Glomerular endothelial cell (primary cell): ENCODE data around the gene LMNTD2. TPM values are rescaled to one million over a fixed set of nuclear protein-coding genes. Genes with fewer than 3 reads are reported as not detected.
A peak's percentile ranks its signal among the peaks of the same experiment; 100 is the strongest.
"Not testable (repeated sequence)": the region's sequence is repeated elsewhere in the genome, so short reads cannot be mapped to it uniquely, and the experiment has no call there.

Experiments
- DNase-seq: peaks from one replicate; pipeline ENCODE4 v3.0.0-alpha.2; 2011; ENCODE audit warnings: low read depth, low spot score; ENCODE audit errors: extremely low read depth
- total RNA-seq: library from RNA; depleted of rRNA; stranded (reverse); fragments of >200 nt; gene quantifications from 2 replicates; pipeline ENCODE4 v1.2.3, GENCODE V29; 2015

The LMNTD2 gene
- total RNA-seq, 1 donor from 2014 or later, result 3.3 TPM

DNA sequence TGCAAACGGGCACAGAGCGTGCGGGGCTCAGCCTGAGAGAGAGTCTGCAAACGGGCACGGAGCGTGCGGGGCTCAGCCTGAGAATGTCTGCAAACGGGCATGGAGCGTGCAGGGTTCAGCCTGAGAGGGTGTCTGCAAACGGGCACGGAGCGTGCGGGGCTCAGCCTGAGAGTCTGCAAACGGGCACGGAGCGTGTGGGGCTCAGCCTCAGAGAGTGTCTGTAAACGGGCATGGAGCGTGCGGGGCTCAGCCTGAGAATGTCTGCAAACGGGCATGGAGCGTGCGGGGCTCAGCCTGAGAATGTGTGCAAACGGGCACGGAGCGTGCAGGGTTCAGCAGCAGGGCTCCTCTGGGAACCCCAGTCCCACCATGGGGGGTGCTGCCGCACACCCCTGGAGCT is 29.3 kb upstream of the LMNTD2 start:
- DNase-seq, result no peak

DNA sequence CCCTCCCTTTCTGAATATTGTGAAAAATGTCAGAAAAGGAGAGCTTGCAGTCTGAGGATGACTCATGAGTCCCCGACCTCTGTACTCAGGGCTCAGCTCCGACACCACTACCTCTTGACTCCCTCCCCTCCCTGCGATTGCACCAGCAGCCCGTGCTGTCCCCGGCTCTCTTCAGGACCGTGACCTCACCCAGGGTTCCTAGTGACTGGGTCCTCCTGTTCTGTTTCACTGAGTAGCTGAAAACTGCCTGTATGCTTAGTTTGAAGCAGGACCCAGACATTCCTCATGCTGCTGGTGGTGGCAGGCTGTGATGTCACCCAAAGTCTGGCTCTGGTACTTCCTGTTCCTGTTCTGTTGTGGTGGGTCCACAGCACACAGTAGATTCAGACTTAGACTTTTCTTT is 27.4 kb upstream of the LMNTD2 start:
- DNase-seq, result no peak

DNA sequence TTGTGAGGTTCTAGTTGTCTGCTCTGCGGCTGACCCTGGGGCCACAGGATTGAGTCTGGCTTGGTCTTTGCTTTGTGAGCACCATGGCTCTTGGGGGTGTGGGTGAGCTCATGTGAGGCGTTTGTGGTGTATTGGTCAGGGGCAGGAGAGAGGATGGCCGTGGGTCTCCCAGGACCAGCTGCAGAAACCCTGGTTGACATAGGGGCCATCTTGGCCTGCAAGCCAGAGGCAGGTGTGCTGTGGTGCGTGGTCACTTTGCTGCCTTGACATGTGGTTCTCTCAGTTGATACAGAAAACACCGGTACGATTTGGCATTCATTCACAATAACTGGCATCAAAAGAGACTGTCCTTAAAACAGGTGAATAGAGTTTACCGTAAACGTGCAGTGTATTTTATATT is 27.0 kb upstream of the LMNTD2 start:
- DNase-seq, result no peak

DNA sequence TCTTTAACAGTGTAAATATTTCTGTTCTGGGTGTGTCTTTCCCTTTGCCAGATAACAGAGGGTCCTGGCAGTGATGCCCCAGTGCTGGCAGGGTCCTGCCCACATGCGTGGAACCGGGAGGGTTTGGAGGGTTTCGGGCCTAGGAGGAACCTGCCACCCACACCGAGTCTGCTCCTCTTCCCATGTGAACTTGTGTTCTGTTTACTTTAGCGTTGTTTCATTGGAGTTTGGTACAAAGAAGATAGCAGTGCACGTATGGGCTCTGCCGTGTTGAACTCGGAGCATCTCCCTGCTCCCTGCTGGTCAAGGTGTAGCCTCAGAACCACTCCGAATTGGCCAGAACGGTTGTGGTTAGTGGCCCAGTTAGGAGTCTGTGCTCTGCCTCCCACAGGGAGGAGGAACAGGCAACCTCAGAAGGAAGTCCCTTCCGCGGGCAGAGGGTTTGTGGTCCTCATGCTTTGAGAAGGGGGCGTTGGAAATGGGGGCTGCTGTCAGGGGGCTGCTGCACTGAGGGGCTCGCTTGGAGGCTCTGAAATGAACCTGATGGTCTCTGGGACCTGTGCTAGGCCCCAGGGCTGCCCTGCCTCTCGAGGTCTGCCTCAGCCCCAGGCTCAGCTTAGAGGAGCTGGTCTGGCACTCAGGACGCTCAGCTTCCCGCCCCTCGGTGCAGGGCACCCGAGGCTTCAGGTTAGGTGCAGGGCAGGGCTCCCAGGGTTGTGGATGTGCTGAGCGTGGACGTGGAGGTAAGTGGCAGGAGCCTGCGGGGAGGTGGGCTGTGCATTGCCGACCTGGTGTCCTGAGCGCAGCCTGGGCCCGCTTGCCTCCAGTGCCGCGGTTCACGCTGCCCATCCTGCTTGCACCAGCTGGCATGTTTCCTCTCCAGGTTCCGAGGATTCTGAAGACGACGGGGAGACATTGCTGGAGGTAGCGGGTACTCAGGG is 26.1 kb upstream of the LMNTD2 start:
- no peak for DNase-seq

DNA sequence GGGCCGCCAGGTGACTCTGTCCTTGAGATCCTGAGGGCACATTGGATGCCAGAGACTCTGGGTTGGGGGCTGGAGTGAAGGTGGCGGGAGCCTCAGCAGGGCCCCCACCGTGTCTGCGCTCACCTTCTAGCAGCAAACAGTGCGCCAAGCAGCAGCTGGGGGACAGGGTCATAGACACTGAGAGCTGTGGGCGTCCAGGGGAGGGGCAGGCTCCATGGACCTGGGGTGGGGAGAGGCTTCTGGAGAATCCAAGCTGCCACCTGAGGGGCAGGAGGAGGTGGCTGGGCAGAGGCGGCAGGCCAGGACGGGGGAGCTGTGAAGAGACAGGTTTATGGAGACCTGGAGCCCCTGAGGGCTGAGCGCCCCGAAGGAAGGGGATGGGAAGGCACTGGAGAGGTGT is 23.7 kb upstream of the LMNTD2 start:
- DNase-seq, result no peak

DNA sequence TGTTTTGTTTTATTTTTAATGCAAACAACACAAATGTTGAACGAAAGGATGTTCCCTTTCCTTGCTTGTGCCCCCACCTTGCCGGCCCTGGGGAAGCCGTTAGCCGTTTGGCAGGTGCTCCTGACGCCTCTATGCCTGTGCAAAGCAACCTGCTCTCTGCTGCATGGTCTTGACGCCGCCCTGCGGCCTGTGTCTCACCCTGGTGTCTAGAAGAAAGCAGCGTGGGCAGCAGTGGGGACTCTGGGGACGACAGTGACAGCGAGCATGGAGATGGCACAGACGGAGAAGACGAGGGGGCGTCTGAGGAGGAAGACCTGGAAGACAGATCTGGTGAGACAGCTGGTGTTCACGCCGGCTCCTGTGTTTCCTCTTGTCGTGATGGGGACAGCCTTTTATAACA is 21.2 kb upstream of the LMNTD2 start:
- no peak for DNase-seq

DNA sequence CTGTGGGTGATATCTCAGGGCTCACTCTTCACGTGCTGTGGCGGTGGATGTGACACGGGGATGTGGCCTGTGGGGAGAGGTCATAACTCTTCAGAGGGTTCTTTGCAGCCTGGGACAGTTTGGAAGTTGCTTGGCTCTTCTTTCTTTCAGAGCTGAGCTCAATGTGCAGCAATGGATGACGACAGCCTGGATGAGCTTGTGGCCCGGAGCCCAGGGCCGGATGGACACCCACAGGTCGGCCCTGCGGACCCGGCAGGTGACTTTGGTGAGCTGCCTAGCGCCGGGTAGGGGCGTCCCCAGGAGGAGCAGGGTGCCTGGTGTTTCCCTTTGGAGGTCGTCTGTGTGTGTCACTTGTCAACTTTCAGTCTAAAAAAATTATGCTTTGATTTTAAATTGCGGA is 20.8 kb upstream of the LMNTD2 start:
- DNase-seq, result no peak

DNA sequence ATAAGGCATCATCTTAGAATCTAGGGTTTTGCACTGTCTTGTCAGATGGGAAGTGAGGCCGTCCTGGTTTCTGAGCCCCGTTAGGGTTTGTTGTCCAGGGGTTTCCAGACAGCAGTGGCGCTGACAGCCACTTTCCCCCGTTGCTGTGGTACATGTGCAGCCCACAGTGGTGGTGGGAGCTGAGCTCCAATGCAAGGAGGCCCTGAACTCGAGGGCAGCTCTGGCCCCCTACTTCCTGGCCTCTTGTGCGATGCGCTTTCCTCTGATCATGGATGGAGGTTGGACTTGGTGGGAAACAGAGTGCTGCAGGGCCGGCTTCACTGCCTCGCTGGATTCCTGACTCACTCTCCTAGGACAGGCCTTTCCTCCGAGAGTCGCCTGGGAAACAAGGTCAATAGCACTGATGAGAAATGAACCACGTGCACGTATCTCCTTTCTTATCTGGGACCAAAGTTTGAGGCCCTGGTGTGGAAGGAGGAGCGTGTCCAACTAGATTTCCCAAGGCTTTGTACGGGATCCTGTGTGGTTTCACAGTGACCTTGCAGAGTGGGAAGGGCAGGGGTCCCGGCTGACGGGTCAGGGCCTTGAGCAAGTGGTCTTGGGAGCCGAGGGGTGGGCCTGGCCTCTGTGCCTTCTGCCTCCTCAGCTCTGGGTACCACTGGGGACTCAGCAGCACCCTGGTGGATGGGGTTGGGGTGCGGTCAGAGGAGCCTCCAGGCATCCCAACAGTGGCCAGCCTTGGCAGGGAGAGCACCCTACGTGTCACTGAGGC is 19.5 kb upstream of the LMNTD2 start:
- DNase-seq, result no peak

DNA sequence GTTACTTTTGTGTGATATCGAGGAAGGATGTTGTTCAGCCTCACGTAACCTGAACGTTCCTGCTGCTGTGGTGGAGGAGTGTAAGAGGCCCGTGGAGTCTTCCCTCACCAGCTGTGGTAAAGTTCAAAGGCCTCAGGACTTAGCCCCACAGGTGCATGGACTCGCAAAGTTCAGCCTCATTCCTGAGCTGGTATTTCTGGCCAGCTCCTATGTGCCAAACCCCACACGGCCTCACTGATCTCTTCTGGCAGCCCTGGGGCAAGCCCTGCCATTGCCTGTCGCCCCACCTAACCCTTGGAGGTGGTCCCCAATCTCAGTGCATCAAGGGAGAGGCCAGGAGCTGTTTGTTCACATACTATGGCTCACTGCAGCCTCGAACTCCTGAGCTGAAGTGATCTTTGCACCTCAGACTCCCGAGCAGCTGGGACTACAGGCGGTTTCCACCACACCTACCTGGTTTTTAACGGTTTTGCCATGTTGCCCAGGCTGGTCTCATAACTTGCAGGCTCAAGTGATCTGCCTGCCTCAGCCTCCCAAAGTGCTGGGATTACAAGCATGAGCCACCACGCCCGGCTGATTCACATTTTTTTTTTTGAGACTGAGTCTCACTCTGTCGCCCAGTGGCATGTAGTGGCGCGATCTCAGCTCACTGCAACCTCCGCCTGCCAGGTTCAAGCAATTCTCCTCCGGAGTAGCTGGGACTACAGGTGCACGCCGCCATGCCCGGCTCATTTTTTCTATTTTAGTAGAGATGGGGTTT is 17.9 kb upstream of the LMNTD2 start:
- DNase-seq, result no peak

DNA sequence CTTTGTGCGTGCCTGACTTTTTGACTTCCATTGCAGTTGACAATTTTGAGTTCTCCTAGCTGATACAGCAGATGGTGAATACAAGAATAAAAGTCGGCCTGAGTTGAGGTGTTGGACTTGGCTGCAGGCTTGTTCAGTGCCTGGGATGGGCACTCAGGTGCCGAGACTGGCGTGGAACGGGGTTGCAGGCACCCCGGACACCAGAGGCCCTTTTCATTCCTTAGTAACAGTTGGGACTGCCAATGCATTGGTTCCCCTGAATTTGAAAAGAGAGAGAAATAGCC is 17.0 kb upstream of the LMNTD2 start:
- no peak for DNase-seq

DNA sequence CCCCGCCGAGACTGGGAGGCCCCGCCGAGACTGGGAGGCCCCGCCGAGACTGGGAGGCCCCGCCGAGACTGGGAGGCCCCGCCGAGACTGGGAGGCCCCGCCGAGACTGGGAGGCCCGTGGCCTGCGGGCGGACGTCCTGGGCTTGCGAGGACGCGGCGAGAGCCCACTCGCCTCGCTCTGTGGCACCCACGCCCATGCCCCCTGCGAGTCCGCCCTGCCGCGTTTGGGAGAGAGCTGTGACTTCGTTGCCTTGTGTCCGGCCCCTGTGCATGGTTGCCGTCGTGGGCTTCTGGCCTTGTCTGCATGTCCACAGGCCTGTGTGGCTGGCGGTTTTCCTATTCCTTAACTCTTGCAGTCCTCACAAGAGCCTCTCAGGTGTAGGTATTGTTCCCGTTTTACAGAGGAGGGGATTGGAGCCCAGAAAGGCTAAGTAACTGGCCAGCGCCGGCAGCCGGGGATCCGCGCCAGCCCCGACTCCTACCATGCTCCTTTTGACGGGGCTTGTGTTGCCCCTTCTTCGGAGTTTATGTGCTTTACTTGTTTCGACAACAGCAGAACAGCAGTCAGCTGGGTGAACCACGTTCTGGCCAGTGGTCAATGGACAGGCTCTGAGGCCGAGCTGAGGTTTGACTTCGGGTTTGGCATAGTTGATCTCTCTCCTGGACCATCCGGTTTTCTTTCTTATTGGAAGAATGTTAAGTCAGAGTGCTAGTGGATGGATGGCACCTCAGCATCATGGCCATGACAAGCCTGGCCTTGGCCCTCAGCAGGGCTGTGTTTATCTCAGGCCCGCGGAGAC is 16.5 kb upstream of the LMNTD2 start:
- no peak for DNase-seq

DNA sequence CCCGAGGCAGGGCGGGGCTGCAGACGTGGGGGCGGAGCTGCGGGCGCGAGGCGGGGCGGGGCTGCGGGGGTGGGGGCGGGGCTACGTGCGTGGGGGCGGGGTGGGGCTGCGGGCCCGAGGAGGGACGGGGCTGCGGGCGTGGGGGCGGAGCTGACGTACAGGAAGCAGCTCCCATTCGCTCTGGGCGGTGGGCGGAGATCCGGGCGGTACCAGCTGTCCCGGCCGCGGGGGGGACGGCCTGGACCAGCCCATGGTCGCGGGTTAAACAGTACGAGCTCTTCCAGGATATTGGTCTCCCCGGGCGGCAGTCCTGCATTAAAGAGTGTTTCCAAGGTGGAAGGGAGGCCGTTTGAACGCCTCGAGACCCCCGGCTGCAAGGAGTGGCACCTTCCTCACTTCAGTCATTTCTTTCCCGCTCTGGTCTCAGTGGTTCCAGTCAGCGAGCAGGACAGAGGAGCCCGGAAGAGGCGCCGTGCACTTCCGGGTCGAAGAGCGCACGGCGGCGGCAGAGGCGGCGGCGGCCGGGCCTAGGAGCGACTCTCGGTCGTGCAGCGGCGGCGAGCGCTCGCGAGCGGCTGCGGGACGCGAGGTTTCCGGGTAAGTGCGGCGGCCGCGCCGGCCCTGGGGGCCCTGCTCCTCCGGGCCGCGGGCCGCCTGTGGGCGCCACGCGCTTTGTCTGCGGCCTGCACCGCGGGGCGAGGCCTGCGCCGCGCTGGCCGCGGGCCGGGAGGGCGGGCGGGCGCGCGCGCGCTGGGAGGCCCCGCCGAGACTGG is 15.6 kb upstream of the LMNTD2 start, which contains the start of gene PHRF1:
Gene PHRF1, plus strand, starts transcription at position 475 of the 773 bp plus-strand sequence. CDS start 5,043 bp downstream, outside the sequence.
- DNase-seq, result peak; percentile 72

DNA sequence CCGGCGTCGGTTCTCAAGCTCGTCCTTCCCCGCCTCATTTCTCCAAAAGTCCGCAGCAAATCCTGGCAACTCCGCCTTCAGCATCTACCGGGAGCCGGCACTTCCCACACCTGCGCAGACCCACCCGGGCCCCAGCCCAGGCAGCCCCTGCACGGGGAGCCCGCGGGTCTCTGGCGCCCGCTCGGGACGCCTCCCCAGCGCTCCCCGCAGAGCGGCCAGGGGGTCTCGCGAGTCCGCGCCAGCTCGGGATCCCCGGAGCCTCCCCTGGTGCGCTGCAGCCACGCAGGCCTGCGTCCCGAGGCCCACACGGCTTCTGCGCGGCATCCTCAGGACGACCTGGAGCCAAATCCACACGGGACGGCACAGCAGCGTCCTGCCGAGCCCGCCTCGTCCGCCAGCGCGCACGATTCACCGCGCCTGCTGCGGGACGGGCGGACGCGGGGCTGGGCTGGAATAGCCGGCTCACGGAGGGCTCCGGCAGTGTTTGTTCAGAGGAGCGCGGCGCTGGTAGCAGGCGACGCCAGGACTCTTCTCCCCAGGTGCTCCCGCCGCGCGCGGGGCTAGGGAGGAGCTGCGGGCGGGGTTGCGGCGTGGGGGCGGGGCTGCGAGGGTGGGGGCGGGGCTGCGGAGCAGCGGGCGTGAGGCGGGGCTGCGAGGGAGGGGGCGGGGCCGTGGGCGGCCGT is 14.9 kb upstream of the LMNTD2 start:
- no peak for DNase-seq

DNA sequence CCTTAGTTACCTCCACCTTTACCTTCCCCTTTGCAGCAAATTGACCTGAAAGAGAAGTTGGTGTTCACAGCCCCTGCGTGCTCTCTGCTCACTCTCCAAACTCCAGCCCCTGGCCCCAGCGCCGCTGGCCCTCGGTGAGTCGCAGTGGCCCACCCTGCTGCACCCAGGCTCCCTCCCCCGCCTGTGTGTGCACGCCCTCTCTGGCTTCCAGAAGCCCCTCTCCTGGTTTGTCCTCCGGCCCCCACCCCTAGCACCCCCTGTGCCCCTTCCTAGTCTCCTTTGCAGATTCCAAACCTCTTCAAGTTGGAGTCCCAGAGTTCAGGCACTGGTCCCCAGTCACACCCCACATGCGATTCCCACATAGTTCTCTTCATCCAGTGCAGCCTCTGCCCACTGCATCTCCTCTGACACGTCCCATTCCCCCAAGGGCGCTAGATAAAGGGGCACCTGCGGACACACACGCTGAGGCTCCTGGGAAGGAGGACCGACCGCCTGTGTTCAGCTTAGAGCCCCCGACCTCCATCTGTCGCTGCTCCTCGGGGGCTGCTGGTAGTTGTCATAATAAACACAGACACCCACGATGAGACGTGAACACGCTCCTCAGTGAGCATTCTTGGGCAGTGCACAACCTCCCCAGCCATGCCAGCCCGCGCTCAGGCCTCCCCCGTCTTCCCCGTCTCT is 14.2 kb upstream of the LMNTD2 start:
- DNase-seq, result no peak

DNA sequence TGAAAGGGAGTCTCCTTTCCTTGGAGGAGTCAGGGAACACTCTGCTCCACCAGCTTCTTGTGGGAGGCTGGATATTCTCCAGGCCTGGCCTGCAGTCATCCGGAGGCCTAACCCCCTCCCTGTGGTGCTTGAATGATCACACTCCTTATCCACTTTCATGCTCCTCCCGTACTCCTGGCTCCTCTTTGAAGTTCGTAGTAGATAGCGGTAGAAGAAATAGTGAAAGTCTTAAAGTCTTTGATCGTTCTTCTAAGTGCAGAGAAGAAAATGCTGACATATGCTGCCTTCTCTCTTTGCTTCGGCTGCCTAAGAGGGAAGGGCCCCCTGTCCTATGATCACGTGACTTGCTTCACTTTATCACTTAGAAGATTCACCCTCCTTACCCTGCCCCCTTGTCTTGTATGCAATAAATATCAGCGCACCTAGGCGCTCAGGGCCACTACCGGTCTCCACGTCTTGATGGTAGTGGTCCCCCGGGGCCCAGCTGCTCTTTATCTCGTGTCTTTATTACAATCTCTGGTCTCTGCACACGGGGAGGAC is 13.6 kb upstream of the LMNTD2 start:
- not testable (repeated sequence) for DNase-seq

DNA sequence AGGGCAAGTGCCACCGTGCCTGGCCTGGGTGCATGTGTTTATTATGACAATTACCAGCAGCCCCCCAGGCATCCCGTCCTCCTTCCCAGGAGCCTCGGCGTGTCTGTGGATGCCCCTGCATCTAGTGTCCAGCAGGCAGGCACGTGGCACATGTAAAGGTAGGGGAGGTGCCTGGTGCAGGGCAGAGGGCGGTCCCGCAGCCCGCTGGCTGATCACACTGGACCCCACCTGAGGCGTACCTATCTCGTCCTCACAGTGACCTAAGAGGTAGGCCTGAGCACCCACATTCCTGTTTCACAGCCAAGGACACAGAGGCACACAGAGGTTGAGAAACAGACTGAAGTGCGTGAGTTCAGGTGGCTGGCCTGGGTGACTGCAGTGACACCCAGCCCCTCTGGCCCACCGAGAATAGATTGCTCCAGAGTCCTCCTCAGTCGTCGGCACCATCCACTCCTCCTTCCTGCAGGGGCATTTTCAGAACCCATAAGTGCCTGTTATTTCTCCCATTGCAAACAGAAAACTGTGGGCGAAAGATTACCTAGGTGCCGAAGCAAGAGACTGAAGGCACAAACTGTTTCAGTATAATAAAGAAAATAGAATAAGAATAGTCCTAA is 12.7 kb upstream of the LMNTD2 start:
- no peak for DNase-seq

DNA sequence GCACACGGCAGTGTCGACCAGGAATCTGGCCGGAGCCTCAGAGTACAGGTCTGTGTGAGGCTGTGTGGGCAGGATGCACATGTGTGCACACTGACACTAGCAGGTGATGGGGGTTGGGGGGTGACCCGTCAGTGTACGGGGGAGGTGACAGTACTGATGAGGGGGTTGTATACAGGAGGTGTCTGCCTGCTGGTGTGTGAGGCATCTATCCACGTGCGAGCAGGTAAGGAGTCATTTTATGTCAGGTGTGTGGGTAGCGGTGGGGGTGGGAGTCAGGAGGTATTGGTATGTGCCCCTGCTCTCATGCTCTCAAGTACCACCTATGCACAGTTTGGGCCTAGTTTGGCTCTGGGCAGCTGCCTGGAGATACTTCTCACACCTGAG is 11.3 kb upstream of the LMNTD2 start:
- DNase-seq, result no peak
